Stimulated activated naive CD4-positive, alpha-beta T cell treated with Interleukin-2 at 50 U/mL for 16 hours (primary cell): Measurements from ENCODE around the gene ZFYVE28.
A peak's percentile ranks its signal among the peaks of the same experiment; 100 is the strongest.

Experiments
- DNase-seq: peaks from one replicate; lab custom pipeline; 2025; lab: John Stamatoyannopoulos, UW

Gene ZFYVE28

DNA sequence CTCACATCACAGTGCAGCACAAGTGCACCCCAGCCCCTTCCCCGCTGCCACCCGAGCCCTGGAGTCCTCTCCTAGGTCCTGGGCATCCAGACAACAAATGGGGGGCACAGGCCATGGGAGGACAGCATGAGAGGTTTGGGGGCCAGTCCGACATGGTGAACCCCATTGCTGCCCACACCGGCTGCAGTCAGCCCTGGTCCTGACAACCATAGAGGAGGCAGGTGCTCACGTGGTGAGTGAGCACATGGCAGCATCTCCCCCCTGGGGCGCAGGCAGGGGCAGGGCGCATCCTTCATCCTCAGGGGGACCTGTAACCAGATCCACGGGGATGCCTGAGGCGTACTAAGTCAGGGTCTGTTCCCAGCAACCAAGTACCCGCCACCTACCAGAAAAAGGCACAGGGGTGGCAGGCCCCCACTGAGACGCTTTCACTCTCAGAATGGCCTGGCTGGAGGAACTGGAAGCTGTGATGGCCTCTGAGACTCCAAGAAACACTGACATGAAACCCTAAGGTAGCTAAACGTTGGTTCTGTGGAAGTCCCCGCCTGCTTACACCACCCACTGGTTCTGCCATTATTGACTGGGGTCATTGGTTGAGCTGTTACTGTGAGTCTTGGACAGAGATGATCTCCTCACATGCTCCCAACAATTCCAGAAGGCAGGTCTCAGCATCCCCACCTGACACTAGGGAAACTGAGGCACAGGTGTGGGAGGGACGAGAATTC is 6.5 kb downstream of the ZFYVE28 start:
- peak; percentile 34 for DNase-seq

- no peak for DNase-seq
These were observed 9.1 kb downstream of the ZFYVE28 start for GRCh38 chr4:2409381-2409783.

- DNase-seq = no peak
These were observed 9.5 kb downstream of the ZFYVE28 start for GRCh38 chr4:2408976-2409375.

DNA sequence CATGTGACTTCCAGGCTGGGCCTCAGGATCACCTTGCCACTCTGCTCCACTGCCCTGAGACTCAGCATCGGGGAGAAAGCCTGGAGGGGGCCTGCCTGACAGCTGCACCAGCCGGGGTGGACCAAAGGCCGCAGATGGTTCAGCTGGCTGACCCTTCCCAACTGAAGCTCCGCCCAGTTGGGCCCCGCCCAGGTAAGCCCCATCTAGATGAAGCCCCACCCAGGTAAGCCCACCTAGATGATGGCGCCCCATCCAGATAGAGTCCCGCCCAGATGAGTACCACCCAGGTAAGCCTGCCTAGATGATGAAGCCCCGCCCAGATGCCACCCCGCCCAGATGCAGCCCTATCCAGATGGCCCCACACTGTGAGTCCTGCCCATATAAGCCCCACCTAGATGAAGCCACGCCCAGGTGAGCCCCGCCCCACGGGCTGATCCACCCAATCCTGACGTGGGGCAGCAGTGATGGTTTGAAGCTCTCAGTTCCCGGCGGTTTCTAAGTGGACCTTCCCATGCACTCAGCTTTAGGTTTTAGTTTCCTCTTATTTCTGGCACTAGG is 10.0 kb downstream of the ZFYVE28 start:
- DNase-seq = no peak

GRCh38 chr4:2407991-2408342 is 10.5 kb downstream of the ZFYVE28 start:
- DNase-seq = no peak

- DNase-seq = no peak
These were observed 11.5 kb downstream of the ZFYVE28 start for GRCh38 chr4:2406920-2407319.

GRCh38 chr4:2406406-2406805 is 12.0 kb downstream of the ZFYVE28 start:
- DNase-seq = no peak

GRCh38 chr4:2402941-2403340 is 15.5 kb downstream of the ZFYVE28 start:
- no peak for DNase-seq

DNA sequence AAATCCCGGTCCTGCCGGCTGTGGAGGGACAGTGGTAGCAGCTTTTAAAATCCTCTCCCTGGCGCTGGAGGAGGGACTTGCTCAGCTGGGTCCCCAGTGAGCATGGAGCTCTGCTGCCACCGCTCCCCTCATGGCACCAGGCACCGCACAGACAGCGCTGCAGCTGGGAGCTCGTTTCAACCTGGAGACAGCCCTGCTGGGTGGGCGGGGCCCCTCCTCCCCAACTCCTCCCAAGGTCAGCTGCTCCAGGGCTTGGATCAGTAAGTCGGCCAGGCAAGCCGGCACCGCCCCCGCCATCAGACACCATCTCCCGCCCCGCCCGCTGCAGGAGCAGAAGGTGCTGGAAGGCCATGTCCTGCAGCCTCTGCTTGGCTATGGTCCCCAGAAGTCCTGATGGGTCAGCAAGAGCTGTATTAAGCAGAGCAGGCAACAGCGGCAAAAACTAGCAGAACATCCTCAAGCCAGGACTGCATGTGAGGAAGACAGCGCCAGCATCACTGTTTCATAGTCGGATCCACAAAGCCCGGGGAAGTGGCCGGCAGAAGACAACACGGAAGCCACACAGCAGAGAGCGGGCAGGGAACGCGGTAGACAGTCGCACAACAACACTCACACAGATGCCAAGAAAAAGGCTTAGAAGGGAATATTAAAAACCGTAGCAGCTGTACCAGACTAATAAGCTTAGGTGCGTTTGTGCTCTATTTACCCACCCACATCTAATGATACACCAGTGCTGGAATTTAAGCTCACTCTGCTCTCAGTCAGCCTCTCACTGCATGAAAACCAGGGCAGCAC is 16.2 kb downstream of the ZFYVE28 start:
- DNase-seq = no peak

DNA sequence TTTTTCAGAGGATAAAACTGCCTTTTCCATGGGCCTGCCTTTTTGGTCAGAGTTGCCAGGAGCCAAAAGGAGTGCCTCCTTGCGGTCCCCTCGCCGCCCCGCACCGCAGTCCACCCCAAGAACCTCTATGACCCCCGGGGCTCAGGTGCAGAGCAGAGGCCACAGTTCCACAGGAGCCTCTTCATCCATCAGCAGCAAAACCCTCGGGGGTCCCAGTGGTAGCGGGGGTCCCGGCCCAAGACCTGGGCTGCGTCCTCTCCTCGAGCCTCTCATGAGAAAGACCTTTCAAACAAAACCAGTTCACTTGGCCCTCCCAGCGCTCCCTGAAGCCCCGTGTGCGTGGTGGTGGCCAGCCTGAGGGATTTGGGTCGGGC is 16.8 kb downstream of the ZFYVE28 start:
- DNase-seq = no peak

DNA sequence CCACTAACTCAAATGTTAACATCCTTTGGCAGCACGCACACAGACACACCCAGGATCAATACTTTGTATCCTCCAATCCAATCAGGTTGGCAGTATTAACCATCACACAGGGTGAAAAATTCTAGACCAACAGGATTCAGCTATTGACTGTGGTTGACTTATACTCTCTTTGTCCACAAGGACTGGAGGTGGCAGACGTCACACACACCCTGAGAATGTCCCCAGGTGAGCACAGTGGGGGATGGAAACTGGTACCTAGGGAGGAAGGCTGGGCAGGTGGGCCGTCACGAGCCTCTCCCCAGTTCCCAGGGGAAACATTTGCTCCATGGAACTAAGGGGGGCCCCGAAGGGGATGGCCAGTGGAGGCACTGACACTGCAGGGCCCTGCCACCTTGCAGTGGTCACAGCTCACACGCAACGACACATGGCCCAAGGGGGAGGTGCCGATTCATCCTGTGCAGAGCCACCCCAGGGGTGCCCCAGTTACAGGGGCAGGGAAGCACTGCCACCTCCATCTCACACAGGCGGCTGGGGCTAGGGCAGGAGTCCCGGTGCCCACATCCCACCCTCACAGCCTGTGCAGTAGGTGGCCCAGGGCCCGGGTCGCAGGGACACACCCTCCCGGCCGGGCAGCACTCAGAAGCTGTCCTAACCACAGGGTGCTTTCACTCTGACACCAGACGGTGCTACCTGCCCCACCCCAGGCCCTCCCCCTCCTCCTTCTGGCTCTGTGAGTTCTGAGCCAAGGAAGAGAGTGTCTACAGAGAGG is 17.4 kb downstream of the ZFYVE28 start:
- no peak for DNase-seq

DNA sequence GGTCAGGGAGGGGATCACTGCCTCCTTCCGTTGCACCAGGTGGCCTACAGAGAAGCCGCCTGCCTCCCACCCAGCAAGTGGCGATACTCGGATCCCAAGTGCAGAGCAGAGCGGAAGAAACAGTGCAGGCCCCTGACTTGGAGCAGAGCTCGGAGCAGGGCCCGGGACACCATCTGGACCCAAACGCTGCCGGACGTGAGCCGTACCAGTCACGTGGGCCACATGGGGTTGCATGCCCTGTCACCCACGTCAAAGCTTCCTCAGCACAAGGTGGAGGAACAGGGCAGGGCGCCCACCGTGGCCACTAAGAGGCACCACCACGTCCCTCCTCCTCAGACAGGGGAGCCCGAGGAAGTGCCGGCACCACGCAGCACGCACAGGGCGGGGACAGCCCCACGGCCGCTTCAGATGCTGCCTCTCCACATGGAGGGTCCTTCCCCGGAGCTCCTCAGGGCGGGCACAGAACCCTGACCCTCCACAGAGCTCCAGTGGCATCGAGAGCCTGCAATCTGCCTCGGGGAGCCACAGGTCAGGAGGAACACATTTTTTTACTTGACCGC is 18.7 kb downstream of the ZFYVE28 start:
- DNase-seq = no peak

DNA sequence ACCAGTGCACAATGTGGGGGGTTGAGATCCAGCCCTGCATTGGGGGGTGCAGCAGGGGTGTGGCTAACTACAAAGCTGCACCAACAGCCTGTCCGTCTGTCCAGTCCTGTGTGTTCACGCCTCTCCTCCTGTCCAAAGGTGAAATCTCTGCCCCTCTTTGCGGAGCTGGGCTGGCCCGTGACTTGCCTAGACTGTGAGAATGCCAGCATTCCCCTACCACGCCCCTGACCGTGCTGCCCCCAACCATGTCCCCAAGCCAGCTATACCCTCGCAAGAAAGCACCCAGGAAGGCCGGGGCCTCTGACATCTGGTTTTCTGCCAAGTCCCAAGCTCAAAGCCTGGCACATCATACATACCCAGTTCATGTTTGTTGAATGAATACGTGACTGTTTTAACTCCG is 19.2 kb downstream of the ZFYVE28 start:
- no peak for DNase-seq

DNA sequence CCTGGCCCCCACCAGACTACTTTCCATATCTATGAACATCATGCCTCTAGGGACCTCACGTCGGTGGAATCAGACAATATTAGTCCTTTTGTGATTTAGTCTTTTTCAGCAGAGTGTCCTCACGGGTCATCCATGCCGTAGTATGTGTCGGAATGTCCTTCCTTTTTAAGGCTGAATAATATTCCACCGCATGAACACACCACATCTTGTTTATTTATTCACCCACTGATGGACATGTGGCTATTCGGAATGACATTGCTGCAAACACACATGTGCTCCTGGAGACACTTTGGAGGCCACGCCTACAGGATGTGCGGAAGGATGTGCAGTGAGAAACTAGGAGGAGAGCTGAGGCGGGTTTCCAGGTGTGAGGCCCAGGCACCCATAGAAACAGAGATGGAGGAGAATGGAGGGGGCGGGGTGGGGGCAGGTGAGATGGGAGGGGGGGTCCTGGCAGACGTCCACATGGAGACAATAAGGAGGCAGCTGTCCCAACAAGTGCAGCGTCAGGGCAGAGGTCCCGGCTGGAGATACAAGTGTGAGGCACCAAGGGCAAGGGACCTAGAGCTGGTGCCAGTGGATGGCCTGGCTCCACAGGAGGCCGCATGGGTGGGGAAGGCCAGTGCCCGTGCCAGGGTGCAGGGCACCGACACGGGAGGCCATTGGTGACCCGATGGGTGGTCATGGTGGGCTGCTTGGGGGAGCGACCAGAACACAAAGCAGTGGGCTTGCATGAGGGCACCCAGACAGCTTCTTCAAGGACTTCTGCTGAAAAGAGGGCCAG is 20.7 kb downstream of the ZFYVE28 start:
- DNase-seq = no peak

DNA sequence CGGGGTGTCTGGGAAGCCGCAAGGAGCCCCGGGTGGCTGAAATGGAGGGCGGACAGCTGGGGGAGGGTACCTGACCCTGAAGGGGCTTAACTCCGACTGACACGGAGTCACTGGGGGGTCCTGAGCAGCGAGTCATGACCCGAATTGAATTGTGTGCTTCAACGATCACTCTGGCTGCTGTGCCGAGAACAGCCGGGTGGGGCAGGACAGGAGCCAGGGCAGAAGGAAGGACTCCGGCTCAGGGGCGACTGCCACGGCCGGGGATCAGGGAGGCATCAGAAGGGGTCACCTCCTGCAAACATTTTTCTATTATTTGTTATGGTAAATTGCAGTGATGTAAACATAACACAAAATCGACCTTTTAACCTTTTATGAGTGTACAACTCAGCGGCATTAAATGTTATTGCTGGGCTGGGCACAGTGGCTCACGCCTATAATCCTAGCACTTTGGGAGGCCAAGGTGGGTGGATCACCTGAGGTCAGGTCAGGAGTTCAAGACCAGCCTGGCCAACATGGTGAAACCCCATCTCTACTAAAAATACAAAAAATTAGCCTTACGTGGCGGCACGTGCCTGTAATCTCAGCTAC is 21.6 kb downstream of the ZFYVE28 start:
- DNase-seq = no peak

GRCh38 chr4:2395584-2395983 is 22.9 kb downstream of the ZFYVE28 start:
- DNase-seq = no peak

DNA sequence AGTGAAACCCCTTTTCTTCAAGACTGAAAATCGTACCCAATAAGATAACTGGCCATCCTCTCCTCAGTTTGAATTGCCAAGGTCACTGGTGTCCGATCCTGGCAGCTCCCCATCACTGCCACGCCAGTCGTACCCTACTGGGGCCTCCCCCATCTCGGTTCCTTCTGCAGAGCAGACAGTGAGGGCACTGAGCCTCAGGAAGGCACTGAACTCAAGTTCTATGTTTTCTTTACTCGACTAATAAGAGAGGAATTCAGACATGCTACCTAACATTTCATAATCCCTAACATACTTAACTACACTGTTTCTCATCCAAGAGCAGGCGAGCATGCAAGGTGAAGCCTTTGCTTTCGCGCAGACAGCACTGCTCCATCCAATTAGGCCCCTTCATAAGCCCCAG is 23.4 kb downstream of the ZFYVE28 start:
- DNase-seq = no peak

DNA sequence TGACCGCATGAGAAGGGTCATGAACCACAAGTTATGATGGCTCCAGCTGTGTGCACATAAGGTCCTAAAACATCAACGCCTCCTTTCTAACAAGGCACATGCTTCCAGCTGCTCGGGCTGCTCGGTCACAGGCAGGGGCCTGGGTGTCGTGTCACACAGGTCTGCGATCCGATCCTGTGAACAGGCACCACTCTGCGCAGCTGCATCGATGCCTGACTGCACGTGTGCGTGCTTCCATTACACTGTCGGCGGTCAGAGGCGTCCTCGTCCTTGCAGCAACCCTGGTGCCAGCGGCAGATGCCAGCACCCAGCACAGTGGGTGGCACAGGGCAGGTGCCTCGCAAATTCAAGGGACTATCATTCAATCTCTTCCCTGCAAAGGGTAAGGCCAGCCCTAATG is 23.9 kb downstream of the ZFYVE28 start:
- DNase-seq = no peak

DNA sequence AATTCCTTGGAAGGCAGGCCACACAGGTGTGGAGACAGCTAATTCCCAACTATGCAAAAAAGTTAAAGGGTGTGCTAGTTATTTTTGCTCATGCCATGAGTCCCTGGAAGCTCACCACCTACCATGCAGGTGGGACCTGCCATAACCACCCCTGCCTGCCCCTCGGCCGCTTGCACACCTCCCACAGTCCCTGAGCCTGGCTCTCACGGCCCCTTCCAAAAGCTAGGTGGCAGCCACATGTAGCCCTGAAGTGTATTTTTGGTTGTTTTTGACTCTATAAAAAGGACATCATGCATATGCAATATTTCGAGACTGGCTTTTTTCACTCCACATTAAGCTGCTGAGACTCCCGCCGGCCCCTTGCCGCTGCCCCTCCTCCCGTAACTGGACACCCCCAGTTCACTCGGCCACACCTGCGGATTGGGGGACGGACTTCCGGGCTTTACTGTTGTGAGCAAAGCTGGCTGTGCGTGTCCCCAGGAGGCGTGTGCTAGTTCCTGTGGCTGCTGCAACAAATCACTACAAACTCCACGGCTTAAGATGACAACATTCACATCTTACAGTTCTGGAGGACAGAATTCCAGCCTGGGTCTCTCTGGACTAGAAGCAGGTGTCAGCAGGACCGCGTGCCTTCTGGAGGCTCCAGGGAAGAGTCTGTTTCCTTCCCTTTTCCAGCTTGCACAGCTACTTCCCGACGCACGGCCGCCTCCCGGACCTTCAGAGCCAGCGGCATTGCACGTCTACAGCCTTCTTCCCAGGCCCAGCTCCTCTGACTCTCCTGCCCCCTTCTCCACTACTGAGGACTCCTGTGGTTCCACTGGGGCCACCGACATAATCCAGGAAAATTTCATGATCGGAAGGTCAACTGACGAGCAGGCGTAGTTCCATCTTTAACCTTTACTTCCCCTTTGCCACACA is 24.8 kb downstream of the ZFYVE28 start:
- DNase-seq = no peak

GRCh38 chr4:2390784-2391421 is 27.5 kb downstream of the ZFYVE28 start:
- no peak for DNase-seq
